ENCODE results near the gene FSTL5.

FSTL5 gene

DNA sequence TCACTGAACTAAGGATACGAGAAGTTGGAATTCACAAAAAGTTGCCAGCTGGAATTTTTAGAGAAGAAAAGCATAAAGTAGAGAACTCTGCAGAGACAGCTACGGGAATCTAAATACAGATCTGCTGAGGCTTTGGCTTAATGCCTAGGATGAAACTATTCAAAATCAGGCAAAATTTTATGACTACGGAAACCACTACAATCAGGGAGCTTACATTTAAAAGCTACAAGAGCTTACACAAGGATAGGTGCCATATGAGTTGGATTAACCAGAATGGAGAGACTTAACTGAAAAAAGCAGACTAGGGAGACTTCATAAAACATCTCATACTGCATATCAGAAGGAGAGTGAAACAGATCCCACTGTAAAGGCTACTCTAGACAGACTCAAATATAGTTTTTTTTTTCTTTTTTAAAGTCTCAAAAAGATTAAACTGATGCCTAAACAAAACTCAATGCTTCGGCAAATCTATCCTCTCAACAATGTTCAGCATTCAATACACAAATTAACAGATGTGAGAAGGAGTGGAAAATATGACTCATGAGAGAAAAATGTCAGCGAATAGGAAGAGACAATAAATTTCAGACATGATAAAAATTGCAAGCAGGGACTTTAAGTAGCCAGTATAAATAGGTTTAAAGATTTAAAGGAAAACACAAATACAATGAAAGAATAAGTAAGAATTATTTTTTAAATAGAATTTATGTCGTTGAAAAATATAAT lies 586.1 kb downstream of the FSTL5 start:
- no peaks in the 10 kb centered on the region for H3K36me3 ChIP-seq (ENCODE audit: insufficient read depth, low read length)
- H3K4me3 ChIP-seq (ENCODE audit: low read length) = no peak overlapping the region
- no peaks in the 10 kb centered on the region for H3K27me3 ChIP-seq (ENCODE audit: insufficient read depth, low read length)
- no peak overlapping the region for H3K27ac ChIP-seq (ENCODE audit: low read depth, low read length)
- no peaks in the 10 kb centered on the region for H3K9me3 ChIP-seq (ENCODE audit: insufficient read depth, low read depth, low read length)
- no peak overlapping the region for H3K9ac ChIP-seq (ENCODE audit: low read depth, low read length)
- no peaks in the 10 kb centered on the region for H3K4me1 ChIP-seq (ENCODE audit: insufficient read depth, low read length)
- WGBS = 92% methylated on average over 5 of the region's 6 CpGs

DNA sequence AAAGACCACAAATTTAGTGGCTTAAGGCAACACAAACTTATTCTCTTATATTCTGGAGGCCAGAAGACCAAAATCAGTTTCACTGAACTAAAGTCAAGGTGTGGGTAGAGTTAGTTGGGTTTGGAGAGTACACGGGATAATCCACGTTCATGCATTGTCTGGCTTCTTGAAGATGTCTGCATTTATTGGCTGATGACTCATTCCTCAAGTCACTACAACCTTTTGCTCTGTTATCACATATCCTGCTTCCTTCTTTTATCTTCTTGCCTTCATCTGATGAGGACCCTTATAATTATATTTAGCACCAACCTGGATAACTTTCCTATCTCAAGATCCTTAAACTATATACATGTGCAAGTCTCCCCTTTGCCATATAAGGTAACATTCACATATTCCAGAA lies 590.0 kb downstream of the FSTL5 start:
- H3K4me3 ChIP-seq (ENCODE audit: low read length) = no peak overlapping the region
- H3K9me3 ChIP-seq (ENCODE audit: insufficient read depth, low read depth, low read length) = no peaks in the 10 kb centered on the region
- no peak overlapping the region for H3K27ac ChIP-seq (ENCODE audit: low read depth, low read length)
- H3K9ac ChIP-seq (ENCODE audit: low read depth, low read length) = no peak overlapping the region
- H3K27me3 ChIP-seq (ENCODE audit: insufficient read depth, low read length) = no peaks in the 10 kb centered on the region
- 80% methylated on average over 2 of the region's 2 CpGs for WGBS
- no peaks in the 10 kb centered on the region for H3K4me1 ChIP-seq (ENCODE audit: insufficient read depth, low read length)
- no peaks in the 10 kb centered on the region for H3K36me3 ChIP-seq (ENCODE audit: insufficient read depth, low read length)

DNA sequence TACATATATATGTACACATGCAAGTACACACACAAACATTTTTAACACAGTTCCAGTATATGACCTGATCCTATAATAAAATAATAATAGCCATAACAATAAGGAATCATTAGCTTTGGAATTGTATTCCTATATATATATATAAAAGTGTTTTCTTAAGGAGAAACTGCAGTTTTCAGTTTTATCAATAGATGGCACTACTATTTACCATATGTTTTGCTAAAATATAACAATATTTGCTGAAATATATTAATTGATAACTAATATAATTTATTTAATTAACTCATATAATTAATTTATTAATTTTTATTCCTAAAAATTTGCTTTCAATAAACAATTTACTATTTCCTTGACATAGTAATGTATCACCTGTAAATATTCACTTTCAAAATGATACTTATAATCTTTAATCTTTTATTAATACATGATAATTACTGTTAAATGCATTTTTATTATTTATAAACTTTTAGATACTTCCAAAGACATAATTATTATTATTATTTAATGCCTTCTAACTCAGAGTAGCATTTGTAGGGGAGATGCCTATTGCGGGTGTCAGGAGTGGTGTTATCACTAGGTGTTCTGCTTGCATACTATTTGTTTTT lies 599.5 kb downstream of the FSTL5 start:
- Histone ChIP-seq H3K9ac (ENCODE audit: low read depth, low read length) (no peak overlapping the region), H3K27me3 (ENCODE audit: insufficient read depth, low read length) (no peaks in the 10 kb centered on the region), H3K4me1 (ENCODE audit: insufficient read depth, low read length) (no peaks in the 10 kb centered on the region), H3K27ac (ENCODE audit: low read depth, low read length) (no peak overlapping the region), H3K9me3 (ENCODE audit: insufficient read depth, low read depth, low read length) (no peaks in the 10 kb centered on the region), H3K36me3 (ENCODE audit: insufficient read depth, low read length) (no peaks in the 10 kb centered on the region), H3K4me3 (ENCODE audit: low read length) (no peak overlapping the region)
- WGBS = no CpG with 5 or more reads among the region's 1 CpG

DNA sequence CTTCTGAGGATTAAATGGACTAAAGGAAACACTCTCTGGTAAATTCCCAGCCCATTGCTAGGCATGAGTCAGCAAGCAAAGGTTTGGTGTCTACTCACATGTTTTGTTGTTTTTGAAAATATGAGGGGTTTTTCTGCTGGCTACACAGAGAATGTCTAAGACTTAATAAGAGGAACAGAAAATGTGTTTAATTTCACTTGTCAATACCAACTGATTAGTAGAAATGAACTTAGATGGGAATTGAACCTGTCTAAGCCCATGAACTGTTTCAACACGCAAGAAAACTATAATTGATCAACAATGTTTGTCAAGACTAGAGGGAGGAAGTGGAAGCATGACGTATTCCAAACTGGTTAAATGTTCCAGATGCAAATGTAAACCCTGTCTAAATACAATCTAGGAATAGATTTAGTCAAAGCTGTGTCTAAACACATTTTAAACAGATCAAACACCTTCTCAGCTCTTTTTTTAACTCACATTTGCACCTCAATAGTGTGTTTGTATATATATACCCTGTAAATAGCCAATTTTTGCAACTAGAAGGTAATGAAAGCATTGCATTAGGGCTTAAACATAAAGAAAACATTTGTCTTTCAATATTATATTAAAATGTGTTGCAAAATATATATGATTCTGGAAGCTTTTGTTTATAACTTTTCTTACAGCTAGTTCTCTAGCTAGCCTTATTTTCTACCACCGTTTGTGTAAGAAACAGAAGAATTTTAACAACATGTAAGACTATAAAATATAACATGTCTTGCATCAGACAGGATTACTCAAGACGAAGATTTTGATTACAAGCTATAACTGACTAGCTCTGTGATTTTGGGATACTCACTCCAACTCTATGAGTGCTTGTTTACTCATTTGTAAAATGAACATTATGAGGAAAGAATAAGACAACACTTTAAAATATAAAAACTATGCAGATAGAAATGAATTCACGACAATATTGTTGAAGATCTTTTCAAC lies 607.8 kb downstream of the FSTL5 start:
- Histone ChIP-seq H3K36me3 (ENCODE audit: insufficient read depth, low read length) (no peaks in the 10 kb centered on the region), H3K4me1 (ENCODE audit: insufficient read depth, low read length) (peaks cover 16% of the 10 kb centered on the region), H3K9me3 (ENCODE audit: insufficient read depth, low read depth, low read length) (no peaks in the 10 kb centered on the region), H3K27ac (ENCODE audit: low read depth, low read length) (no peak overlapping the region), H3K9ac (ENCODE audit: low read depth, low read length) (no peak overlapping the region), H3K27me3 (ENCODE audit: insufficient read depth, low read length) (no peaks in the 10 kb centered on the region), H3K4me3 (ENCODE audit: low read length) (no peak overlapping the region)
- WGBS = 82% methylated on average over 2 of the region's 5 CpGs

DNA sequence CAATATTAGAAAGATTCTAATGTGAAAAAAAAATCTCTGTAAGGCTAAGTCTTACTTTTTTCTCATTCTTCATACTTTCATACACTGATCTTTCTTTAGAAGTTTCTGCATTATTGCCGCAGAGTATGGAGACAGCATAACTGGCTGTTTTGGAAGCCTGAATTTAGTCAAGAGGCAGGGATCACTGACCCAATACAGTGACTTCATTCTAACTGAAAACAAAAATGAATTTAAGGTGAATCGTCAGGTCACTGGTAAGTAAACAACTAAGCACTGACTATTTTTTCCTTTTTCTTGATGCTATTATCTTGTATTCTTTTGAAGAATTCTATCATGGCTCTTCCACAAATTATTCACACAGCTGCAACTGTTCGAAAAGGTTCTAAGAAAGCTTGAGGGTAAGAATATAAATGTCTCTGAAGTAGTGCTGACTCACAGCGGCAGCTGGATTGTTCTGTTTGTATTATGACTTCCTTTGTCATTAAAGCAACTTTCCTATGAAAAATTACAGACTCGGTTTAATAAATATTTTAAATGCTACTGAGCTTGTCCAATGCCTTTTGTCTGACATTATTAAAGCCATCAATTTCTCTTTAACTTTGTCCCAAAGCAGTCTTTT lies 609.3 kb downstream of the FSTL5 start:
- H3K4me1 ChIP-seq (ENCODE audit: insufficient read depth, low read length) = peaks cover 16% of the 10 kb centered on the region
- H3K4me3 ChIP-seq (ENCODE audit: low read length) = no peak overlapping the region
- H3K36me3 ChIP-seq (ENCODE audit: insufficient read depth, low read length) = no peaks in the 10 kb centered on the region
- H3K27ac ChIP-seq (ENCODE audit: low read depth, low read length) = peak overlapping the region; percentile 21; the same call in 1 of the 2 replicates
- H3K27me3 ChIP-seq (ENCODE audit: insufficient read depth, low read length) = no peaks in the 10 kb centered on the region
- H3K9ac ChIP-seq (ENCODE audit: low read depth, low read length) = no peak overlapping the region
- H3K9me3 ChIP-seq (ENCODE audit: insufficient read depth, low read depth, low read length) = no peaks in the 10 kb centered on the region
- WGBS = 64% methylated on average over 3 of the region's 5 CpGs

DNA sequence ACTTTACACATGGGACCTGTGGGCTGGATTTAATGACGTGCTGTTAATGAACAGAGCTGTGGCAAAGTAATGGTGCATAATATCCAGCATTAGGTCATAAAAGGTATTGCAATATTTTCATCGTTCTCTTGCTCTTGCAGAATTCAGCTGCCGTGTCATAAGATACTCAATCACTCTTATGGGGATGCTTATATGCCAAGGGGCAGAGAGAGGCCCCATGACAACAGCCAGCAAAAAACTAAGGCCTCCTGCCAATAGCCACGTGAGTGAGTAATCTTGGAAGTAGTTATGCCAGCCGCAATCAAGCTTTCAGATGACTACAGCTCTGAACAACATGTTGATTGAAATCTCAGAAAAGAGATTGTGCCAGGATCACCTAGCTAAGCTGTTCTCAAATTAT lies 616.9 kb downstream of the FSTL5 start:
- no peaks in the 10 kb centered on the region; the same call in 1 of the 2 replicates for H3K9me3 ChIP-seq (ENCODE audit: insufficient read depth, low read depth, low read length)
- no peaks in the 10 kb centered on the region for H3K4me1 ChIP-seq (ENCODE audit: insufficient read depth, low read length)
- WGBS = 96% methylated on average over 5 of the region's 5 CpGs
- no peaks in the 10 kb centered on the region for H3K36me3 ChIP-seq (ENCODE audit: insufficient read depth, low read length)
- H3K27ac ChIP-seq (ENCODE audit: low read depth, low read length) = no peak overlapping the region
- no peak overlapping the region for H3K9ac ChIP-seq (ENCODE audit: low read depth, low read length)
- no peaks in the 10 kb centered on the region for H3K27me3 ChIP-seq (ENCODE audit: insufficient read depth, low read length)
- no peak overlapping the region for H3K4me3 ChIP-seq (ENCODE audit: low read length)

DNA sequence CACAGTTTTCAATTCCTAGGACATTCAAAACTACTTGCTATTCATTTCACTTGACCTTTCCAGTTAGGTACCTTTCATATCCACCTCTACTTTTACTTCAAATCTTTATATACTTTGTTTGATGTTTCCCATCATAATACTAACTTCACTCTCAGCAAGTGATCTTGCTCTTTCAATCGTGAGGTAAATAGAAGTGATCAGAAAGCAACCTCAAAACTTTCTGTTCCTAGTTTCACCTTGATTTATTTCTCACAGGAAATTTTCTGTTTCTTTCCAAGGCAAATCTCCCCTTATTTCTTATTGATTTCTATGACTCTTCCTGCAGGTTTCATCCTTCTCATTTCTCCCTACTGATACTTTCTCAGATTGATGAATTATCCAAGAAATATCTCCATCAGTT lies 623.5 kb downstream of the FSTL5 start:
- Histone ChIP-seq H3K9me3 (ENCODE audit: insufficient read depth, low read depth, low read length) (no peaks in the 10 kb centered on the region; the same call in 1 of the 2 replicates), H3K4me1 (ENCODE audit: insufficient read depth, low read length) (no peaks in the 10 kb centered on the region), H3K4me3 (ENCODE audit: low read length) (no peak overlapping the region), H3K27ac (ENCODE audit: low read depth, low read length) (no peak overlapping the region), H3K27me3 (ENCODE audit: insufficient read depth, low read length) (no peaks in the 10 kb centered on the region), H3K36me3 (ENCODE audit: insufficient read depth, low read length) (no peaks in the 10 kb centered on the region), H3K9ac (ENCODE audit: low read depth, low read length) (no peak overlapping the region)
- WGBS = 93% methylated on average over 1 of the region's 1 CpG

DNA sequence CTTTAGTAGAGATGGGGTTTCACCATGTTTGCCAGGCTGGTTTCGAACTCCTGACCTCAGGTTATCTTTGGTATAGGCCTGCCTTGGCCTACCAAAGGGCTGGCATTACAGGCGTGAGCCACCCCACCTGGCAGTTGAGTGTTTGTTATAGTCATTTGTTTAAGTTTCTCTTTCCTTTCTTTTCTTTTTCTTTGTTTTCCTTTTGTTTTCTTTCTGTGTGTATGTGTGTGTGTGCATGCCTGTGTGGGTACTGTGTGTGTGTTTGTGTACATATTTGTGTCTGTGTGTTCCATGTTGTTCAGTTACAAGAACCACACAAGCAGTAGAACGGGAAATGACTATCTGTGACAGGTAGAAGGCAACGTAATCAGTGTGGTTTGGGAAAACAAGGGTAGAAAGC lies 624.9 kb downstream of the FSTL5 start:
- Histone ChIP-seq H3K4me3 (ENCODE audit: low read length) (no peak overlapping the region), H3K9me3 (ENCODE audit: insufficient read depth, low read depth, low read length) (no peaks in the 10 kb centered on the region; the same call in 1 of the 2 replicates), H3K27me3 (ENCODE audit: insufficient read depth, low read length) (no peaks in the 10 kb centered on the region), H3K27ac (ENCODE audit: low read depth, low read length) (no peak overlapping the region), H3K9ac (ENCODE audit: low read depth, low read length) (no peak overlapping the region), H3K36me3 (ENCODE audit: insufficient read depth, low read length) (no peaks in the 10 kb centered on the region), H3K4me1 (ENCODE audit: insufficient read depth, low read length) (no peaks in the 10 kb centered on the region)
- WGBS = 94% methylated on average over 4 of the region's 4 CpGs

DNA sequence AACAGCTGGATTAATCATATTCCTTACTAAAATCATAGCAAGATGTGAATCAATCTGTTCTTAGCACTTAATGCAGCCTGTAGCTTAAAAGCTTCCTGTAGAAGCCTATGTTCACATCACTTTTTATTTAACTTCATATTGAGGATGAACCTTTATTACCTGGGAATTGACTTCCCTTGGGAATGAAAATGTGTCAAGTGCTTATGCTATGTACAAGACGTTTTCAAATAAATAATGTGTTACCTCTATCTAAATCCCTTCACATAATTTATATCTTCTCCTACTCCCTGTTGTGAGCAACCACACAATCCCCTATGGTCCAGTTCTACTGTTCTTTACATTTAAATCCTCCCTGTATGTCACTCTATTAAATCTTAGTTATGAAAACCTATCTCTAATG lies 633.1 kb downstream of the FSTL5 start:
- Histone ChIP-seq H3K27ac (ENCODE audit: low read depth, low read length) (no peak overlapping the region), H3K9ac (ENCODE audit: low read depth, low read length) (no peak overlapping the region), H3K27me3 (ENCODE audit: insufficient read depth, low read length) (no peaks in the 10 kb centered on the region), H3K9me3 (ENCODE audit: insufficient read depth, low read depth, low read length) (no peaks in the 10 kb centered on the region), H3K4me1 (ENCODE audit: insufficient read depth, low read length) (peaks cover 1% of the 10 kb centered on the region; the same call in 1 of the 2 replicates), H3K4me3 (ENCODE audit: low read length) (no peak overlapping the region), H3K36me3 (ENCODE audit: insufficient read depth, low read length) (no peaks in the 10 kb centered on the region)
- 87% methylated on average over 1 of the region's 1 CpG for whole genome bisulfite sequencing

DNA sequence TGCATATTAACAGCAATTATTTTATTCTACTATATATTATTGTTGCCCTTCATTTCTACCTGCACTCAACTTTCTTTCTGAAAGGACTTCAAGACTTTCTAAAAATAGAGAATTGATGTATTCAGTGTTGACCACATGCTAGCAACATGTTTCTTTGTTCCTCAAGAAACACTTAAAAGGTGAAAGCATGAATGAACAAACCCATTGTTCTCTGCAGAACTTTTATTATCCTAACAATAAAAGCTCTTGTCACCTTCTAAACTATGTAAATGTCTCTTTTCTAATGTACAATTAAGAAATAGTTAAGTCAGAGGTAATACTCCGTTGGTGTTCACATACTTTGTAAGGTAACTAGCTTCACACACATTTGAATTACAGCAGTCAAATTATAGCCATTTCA lies 638.7 kb downstream of the FSTL5 start:
- H3K4me1 ChIP-seq (ENCODE audit: insufficient read depth, low read length) = peaks cover 19% of the 10 kb centered on the region; the same call in 1 of the 2 replicates
- no CpG with 5 or more reads among the region's 1 CpG for WGBS
- H3K27me3 ChIP-seq (ENCODE audit: insufficient read depth, low read length) = no peaks in the 10 kb centered on the region
- H3K9ac ChIP-seq (ENCODE audit: low read depth, low read length) = no peak overlapping the region
- peak overlapping the region; percentile 56; the same call in 1 of the 2 replicates for H3K27ac ChIP-seq (ENCODE audit: low read depth, low read length)
- H3K36me3 ChIP-seq (ENCODE audit: insufficient read depth, low read length) = no peaks in the 10 kb centered on the region
- H3K9me3 ChIP-seq (ENCODE audit: insufficient read depth, low read depth, low read length) = no peaks in the 10 kb centered on the region
- 0 out of 2 replicates have a peak overlapping the region, but pooled peaks have one; percentile 7 for H3K4me3 ChIP-seq (ENCODE audit: low read length)
